IMR-90 (cell line): ENCODE data around the gene MAPK8IP1. TPM values are rescaled to one million over a fixed set of nuclear protein-coding genes. Genes with fewer than 3 reads are reported as not detected.

Experiments used
- ATAC-seq: fragments of 200-7000 bp; cut with Tn5 transposase; 2 replicates; pipeline ENCODE4 v1.9.1; 2020; ENCODE audit warnings: low read depth, mild to moderate bottlenecking, moderate library complexity
- BruUV-seq: library from RNA; stranded (reverse); fragments of 400-500 nt; replicated peaks from 2 replicates; lab custom pipeline; 2021; lab: Mats Ljungman, UMichigan
- CTCF ChIA-PET: fragments of 300-600 bp; formaldehyde crosslinking; extraction: SDS; loops from one replicate; lab custom pipeline; 2021; ENCODE audit warnings: antibody characterized with exemption; lab: Yijun Ruan, JAX
- POLR2A ChIA-PET: fragments of 300-600 bp; sonication (Branson Sonifier 250); formaldehyde crosslinking; loops from one replicate; lab custom pipeline; 2022; ENCODE audit warnings: antibody characterized with exemption; ENCODE audit not compliant: unreplicated experiment; lab: Charles Lee
- DNase-seq: peaks from one replicate; pipeline ENCODE4 v3.0.0; 2013
- H2AFZ ChIP-seq: replicated peaks from 2 replicates; pipeline ENCODE3; 2013; ENCODE audit warnings: low read length, mild to moderate bottlenecking; ENCODE audit not compliant: poor library complexity
- H2AK5ac ChIP-seq: 2 replicates; pipeline ENCODE4 v1.6.1; 2013; ENCODE audit warnings: low read depth, low read length, inconsistent platforms
- H2AK9ac ChIP-seq: replicated peaks from 2 replicates; pipeline ENCODE3; 2013; ENCODE audit warnings: mild to moderate bottlenecking, low read depth, low read length, moderate library complexity; ENCODE audit not compliant: poor library complexity
- H2BK120ac ChIP-seq: 2 replicates; pipeline ENCODE4 v1.6.1; 2013; ENCODE audit warnings: low read depth, low read length, inconsistent platforms
- H2BK15ac ChIP-seq: 3 replicates; pipeline ENCODE4 v1.6.1; 2013; ENCODE audit warnings: low read depth, low read length, inconsistent platforms
- H2BK20ac ChIP-seq: 2 replicates; pipeline ENCODE4 v1.6.1; 2013; ENCODE audit warnings: low read depth, mild to moderate bottlenecking, inconsistent platforms, low read length, moderate library complexity
- H2BK5ac ChIP-seq: 2 replicates; pipeline ENCODE4 v1.6.1; 2013; ENCODE audit warnings: mild to moderate bottlenecking, low read depth, low read length, inconsistent platforms; ENCODE audit not compliant: poor library complexity, severe bottlenecking
- H3K14ac ChIP-seq: replicated peaks from 2 replicates; pipeline ENCODE4 v1.6.1; 2013; ENCODE audit warnings: low read depth, low read length, inconsistent platforms
- H3K18ac ChIP-seq: 2 replicates; pipeline ENCODE4 v1.6.1; 2013; ENCODE audit warnings: low read depth, low read length, control low read depth
- H3K23ac ChIP-seq: 2 replicates; pipeline ENCODE4 v1.6.1; 2013; ENCODE audit warnings: low read depth, low read length, inconsistent platforms
- H3K27ac ChIP-seq: 2 replicates; pipeline ENCODE4 v1.5.1; 2013; ENCODE audit warnings: mild to moderate bottlenecking, control low read depth, low read length; ENCODE audit not compliant: insufficient read depth
- H3K27me3 ChIP-seq: 2 replicates; pipeline ENCODE4 v1.6.1; 2013; ENCODE audit warnings: low read length; ENCODE audit not compliant: control insufficient read depth, insufficient read depth
- H3K36me3 ChIP-seq: 2 replicates; pipeline ENCODE4 v1.6.1; 2013; ENCODE audit warnings: low read length, mixed read lengths; ENCODE audit not compliant: control insufficient read depth, insufficient read depth
- H3K4ac ChIP-seq: 2 replicates; pipeline ENCODE4 v1.6.1; 2013; ENCODE audit warnings: low read depth, low read length, inconsistent platforms
- H3K4me1 ChIP-seq: 2 replicates; pipeline ENCODE4 v1.6.1; 2013; ENCODE audit warnings: low read length, mixed read lengths; ENCODE audit not compliant: control insufficient read depth, insufficient read depth
- H3K4me2 ChIP-seq: 2 replicates; pipeline ENCODE4 v1.6.1; 2013; ENCODE audit warnings: low read depth, mild to moderate bottlenecking, control low read depth, low read length, moderate library complexity
- H3K4me3 ChIP-seq: 2 replicates; pipeline ENCODE4 v1.5.1; 2013; ENCODE audit warnings: low read depth, mild to moderate bottlenecking, control low read depth, low read length, moderate library complexity; ENCODE audit not compliant: insufficient read depth
- H3K56ac ChIP-seq: 2 replicates; pipeline ENCODE4 v1.6.1; 2013; ENCODE audit warnings: low read length, inconsistent platforms; ENCODE audit not compliant: insufficient read depth; ENCODE audit errors: extremely low read depth
- H3K79me1 ChIP-seq, 2 experiments: 2 replicates each; pipeline ENCODE4 v1.6.1; 2013; ENCODE audit warnings: low read length in 2 of 2, inconsistent platforms in 1 of 2, low read depth in 1 of 2
- H3K9ac ChIP-seq: 2 replicates; pipeline ENCODE4 v1.6.1; 2013; ENCODE audit warnings: low read depth, low read length, control low read depth
- H3K9me1 ChIP-seq: 2 replicates; pipeline ENCODE4 v1.6.1; 2013; ENCODE audit warnings: low read length, inconsistent platforms; ENCODE audit not compliant: insufficient read depth
- H3K9me3 ChIP-seq: 2 replicates; pipeline ENCODE4 v1.6.1; 2013; ENCODE audit warnings: low read length; ENCODE audit not compliant: control insufficient read depth, insufficient read depth
- H4K20me1 ChIP-seq: 2 replicates; pipeline ENCODE4 v1.6.1; 2013; ENCODE audit warnings: low read length, inconsistent platforms; ENCODE audit not compliant: insufficient read depth
- H4K5ac ChIP-seq: 2 replicates; pipeline ENCODE4 v1.6.1; 2013; ENCODE audit warnings: mild to moderate bottlenecking, low read depth, low read length, control low read depth
- H4K8ac ChIP-seq, 2 experiments: 2 replicates each; pipeline ENCODE4 v1.6.1; 2013; ENCODE audit warnings: low read depth in 2 of 2, low read length in 2 of 2, control low read depth in 1 of 2, inconsistent platforms in 1 of 2
- H4K91ac ChIP-seq: 2 replicates; pipeline ENCODE4 v1.6.1; 2013; ENCODE audit warnings: low read depth, low read length, inconsistent platforms; ENCODE audit not compliant: insufficient read depth
- MAFK ChIP-seq: IDR thresholded peaks from 2 replicates; pipeline ENCODE4 v1.6.1; 2012; ENCODE audit warnings: low read depth, low read length, improper control_type of control experiment
- WGBS, 2 experiments: methylation state at CpG; one replicate each; pipeline versions ENCODE4 v1.1.5 to v1.1.7; 2013; ENCODE audit warnings: missing lambda C conversion rate in 2 of 2; ENCODE audit not compliant: insufficient read length in 1 of 2; ENCODE audit errors: extremely low coverage in 2 of 2; 5-methylcytosine and 5-hydroxymethylcytosine counted together
- dilution Hi-C: fragments of 300-500 bp; cut with HindIII; formaldehyde crosslinking; loops from one replicate; pipeline ENCODE4 v1.14.3; 2018; ENCODE audit warnings: low sequenced_read_pairs; ENCODE audit not compliant: unreplicated experiment
- in situ Hi-C: fragments of 300-500 bp; cut with MboI; formaldehyde crosslinking; loops from 3 replicates; pipeline ENCODE4 v1.14.3; 2019; ENCODE audit warnings: low sequenced_read_pairs, inconsistent platforms, mixed read lengths
- intact Hi-C: fragments of 100-400 bp; cut with micrococcal nuclease; formaldehyde crosslinking; loops from 2 replicates; pipeline ENCODE4 v1.10.0; 2022
- polyA plus RNA-seq, 3 experiments: library from polyadenylated mRNA; depleted of rRNA; stranded (reverse); fragments of >200 nt; gene quantifications; 2 replicates each; pipeline ENCODE4 v1.2.3, GENCODE V29; 2012; ENCODE audit warnings: low replicate concordance in 1 of 3
- total RNA-seq: library from RNA; depleted of rRNA; stranded (reverse); fragments of >200 nt; gene quantifications from 2 replicates; pipeline ENCODE4 v1.2.3, GENCODE V29; 2012
- TF ChIP-seq, protein P1 (sequence below): conservative IDR thresholded peaks from 2 replicates; pipeline ENCODE4 v1.5.1; 2012; ENCODE audit warnings: mild to moderate bottlenecking, low read depth, low read length, improper control_type of control experiment

Gene MAPK8IP1
- total and polyA plus RNA-seq, 2 of the 4 experiments (the other 2 are of a cell fraction): 6.5 to 9.6 TPM

DNA sequence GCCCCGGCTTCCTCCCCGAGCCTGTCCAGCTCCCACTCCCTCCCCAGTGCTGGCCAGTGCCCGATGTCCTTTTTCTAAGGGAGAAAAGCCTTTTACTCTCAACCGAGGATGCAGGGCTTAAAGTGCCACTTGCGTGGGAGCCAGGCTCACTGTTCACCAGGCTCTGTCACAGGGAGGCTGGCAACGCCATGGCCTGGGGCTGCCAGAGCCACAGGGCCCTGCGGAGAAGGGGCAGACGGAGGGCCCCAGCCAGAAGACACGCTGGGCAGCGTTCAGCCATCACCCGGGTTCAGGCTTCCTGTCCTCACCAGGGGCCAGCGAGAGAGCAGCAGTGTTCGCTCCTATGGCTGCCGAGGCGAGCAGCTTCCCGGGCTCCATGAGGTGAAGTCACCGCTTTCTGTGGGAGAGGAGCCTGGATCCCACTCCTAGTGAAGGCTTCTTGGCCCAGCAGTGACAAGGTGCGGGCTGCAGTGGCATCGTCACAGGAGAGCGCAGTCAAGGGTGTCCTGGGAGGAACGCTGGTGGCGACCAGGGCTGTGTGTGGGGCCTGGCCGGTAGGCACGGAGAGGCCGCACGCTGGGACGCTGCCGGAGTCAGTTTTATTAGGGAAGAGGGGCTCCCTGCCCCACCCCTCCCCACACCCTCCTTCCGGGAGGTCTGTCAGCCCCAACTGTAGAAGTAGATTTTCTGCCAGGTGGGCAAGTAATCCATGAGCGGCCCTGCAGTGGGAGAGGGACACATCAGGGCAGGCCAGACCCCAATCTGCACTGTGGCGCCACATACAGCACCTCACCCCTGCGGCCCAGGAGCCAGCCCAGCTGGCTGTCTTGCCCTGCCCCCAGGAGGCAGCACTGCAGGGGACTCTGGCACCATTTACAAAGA is 24.4 kb downstream of the MAPK8IP1 start:
- Histone ChIP-seq H3K4me3 (no peak overlapping the region), H3K9ac (no peak overlapping the region), H3K79me1 (peaks cover 0 to 5% of the 10 kb centered on the region in 2 experiments; a peak in 2 of 4 replicates), H4K5ac (no peak overlapping the region), H3K36me3 (peaks cover 26% of the 10 kb centered on the region), H3K9me3 (no peaks in the 10 kb centered on the region), H3K14ac (no peak overlapping the region), H3K27me3 (no peaks in the 10 kb centered on the region), H3K18ac (no peak overlapping the region), H2BK5ac (no peak overlapping the region), H2AK9ac (no peak overlapping the region), H2BK120ac (no peak overlapping the region), H3K4ac (no peak overlapping the region), H2AK5ac (no peak overlapping the region), H3K9me1 (no peaks in the 10 kb centered on the region), H4K20me1 (0 out of 2 replicates have a peak, but pooled peaks cover 4% of the 10 kb centered on the region), H3K23ac (no peak overlapping the region), H4K8ac (no peak overlapping the region), H3K27ac (no peak overlapping the region), H3K56ac (no peak overlapping the region), H4K91ac (no peak overlapping the region), H2BK20ac (no peak overlapping the region), H3K4me1 (no peaks in the 10 kb centered on the region), H2AFZ (no peak overlapping the region), H3K4me2 (no peak overlapping the region), H2BK15ac (no peak overlapping the region)
- ATAC-seq (no peak), DNase-seq (no peak)
- POLR2A ChIA-PET: no interaction called here
- CTCF ChIA-PET: no interaction called here
- in situ Hi-C loops (no loop called here), dilution Hi-C loops (no loop called here), intact Hi-C loops (no loop called here)
- BruUV-seq: no TSS peak
- TF ChIP-seq MAFK: no peak
- TF ChIP-seq, protein P1, sequence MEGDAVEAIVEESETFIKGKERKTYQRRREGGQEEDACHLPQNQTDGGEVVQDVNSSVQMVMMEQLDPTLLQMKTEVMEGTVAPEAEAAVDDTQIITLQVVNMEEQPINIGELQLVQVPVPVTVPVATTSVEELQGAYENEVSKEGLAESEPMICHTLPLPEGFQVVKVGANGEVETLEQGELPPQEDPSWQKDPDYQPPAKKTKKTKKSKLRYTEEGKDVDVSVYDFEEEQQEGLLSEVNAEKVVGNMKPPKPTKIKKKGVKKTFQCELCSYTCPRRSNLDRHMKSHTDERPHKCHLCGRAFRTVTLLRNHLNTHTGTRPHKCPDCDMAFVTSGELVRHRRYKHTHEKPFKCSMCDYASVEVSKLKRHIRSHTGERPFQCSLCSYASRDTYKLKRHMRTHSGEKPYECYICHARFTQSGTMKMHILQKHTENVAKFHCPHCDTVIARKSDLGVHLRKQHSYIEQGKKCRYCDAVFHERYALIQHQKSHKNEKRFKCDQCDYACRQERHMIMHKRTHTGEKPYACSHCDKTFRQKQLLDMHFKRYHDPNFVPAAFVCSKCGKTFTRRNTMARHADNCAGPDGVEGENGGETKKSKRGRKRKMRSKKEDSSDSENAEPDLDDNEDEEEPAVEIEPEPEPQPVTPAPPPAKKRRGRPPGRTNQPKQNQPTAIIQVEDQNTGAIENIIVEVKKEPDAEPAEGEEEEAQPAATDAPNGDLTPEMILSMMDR: no peak
- WGBS, 2 experiments: 78% methylated on average over 9 of the region's 32 CpGs; no CpG with 5 or more reads in 1 of the 2 experiments
